ENCODE measurements around the gene SLC16A11. TPM values are rescaled to one million over a fixed set of nuclear protein-coding genes. Genes with fewer than 3 reads are reported as not detected.
"Not testable (repeated sequence)": the region's sequence is repeated elsewhere in the genome, so short reads cannot be mapped to it uniquely, and the experiment has no call there.

SLC16A11 gene
- total RNA-seq, 1 donor from 2014 or later, result not detected

DNA sequence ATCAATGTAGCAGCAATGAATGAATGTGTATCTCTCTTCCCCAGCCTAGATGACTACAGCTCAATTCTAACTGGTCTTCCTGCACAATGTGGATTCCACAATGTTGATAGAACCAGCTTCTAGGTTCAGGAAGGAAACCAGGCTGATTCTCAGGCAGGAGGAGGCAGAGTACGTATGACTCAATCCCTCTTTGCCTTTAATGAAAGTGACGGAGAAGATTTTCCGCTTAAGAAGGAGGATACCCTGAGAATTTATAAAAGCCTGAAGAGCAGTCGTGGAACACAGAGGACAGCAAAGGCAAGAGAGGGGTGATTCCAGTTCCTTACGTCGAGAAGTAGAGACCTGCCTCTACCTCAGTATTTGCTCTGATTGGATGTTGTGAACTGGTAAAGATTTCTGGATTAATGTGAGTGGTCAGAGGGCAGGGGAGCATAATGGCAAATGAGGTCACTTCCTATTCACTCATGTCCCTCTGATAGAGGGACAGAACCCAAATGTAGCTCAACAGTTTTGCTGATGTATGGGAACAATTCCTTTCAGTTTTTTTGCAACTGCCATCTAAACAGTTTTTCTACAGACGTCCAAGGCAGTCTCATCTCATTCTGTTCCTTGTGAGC lies 15.0 kb upstream of the SLC16A11 start:
- H3K4me1 ChIP-seq, result no peaks in the 10 kb centered on the region
- Mint-ChIP-seq H3K9me3 (peaks cover 3% of the 10 kb centered on the region), H3K27me3 (ENCODE audit: insufficient read depth, low read depth) (peaks cover 7% of the 10 kb centered on the region), H3K27ac (peak overlapping the region; percentile 10), H3K4me1 (peaks cover 24% of the 10 kb centered on the region), H3K36me3 (no peaks in the 10 kb centered on the region), H3K4me3 (no peak overlapping the region)
- H3K36me3 ChIP-seq, result no peaks in the 10 kb centered on the region
- no peak overlapping the region for H2AFZ ChIP-seq (replicated peaks)
- no peaks in the 10 kb centered on the region for H3K9me3 ChIP-seq (ENCODE audit: low read depth)
- H3K27ac ChIP-seq, result no peak overlapping the region
- no peaks in the 10 kb centered on the region for H4K20me1 ChIP-seq (ENCODE audit: low read depth)
- TF ChIP-seq CTCF (IDR thresholded peaks at IDR 0.05) (no peak), EZH2 (IDR thresholded peaks at IDR 0.05) (no peak), EZH2phosphoT487 (IDR thresholded peaks at IDR 0.05) (no peak)
- H3K79me2 ChIP-seq (ENCODE audit: low read depth), result no peaks in the 10 kb centered on the region
- H3K4me2 ChIP-seq, result no peak overlapping the region
- DNase-seq (ENCODE audit: low spot score), result no peak
- no peaks in the 10 kb centered on the region for H3K27me3 ChIP-seq
- H3F3A ChIP-seq (ENCODE audit: low read depth), result no peaks in the 10 kb centered on the region
- H3K4me3 ChIP-seq, result no peak overlapping the region
- no peak overlapping the region for H3K9ac ChIP-seq

GRCh38 chr17:7056386-7056785 lies 12.5 kb upstream of the SLC16A11 start:
- H3K4me3 ChIP-seq, result no peak overlapping the region
- H3K27ac Mint-ChIP-seq, result no peak overlapping the region
- no peaks in the 10 kb centered on the region for H3K9me3 ChIP-seq (ENCODE audit: low read depth)
- H3K9ac ChIP-seq, result no peak overlapping the region
- H3K4me1 Mint-ChIP-seq, result peaks cover 15% of the 10 kb centered on the region
- no peaks in the 10 kb centered on the region for H3F3A ChIP-seq (ENCODE audit: low read depth)
- H3K27me3 ChIP-seq, result no peaks in the 10 kb centered on the region
- no peak overlapping the region for H3K4me2 ChIP-seq
- H2AFZ ChIP-seq (replicated peaks), result no peak overlapping the region
- no peak overlapping the region for H3K27ac ChIP-seq
- no peak for DNase-seq (ENCODE audit: low spot score)
- no peak overlapping the region for H3K4me3 Mint-ChIP-seq
- no peaks in the 10 kb centered on the region for H3K36me3 ChIP-seq
- no peaks in the 10 kb centered on the region for H3K36me3 Mint-ChIP-seq
- H3K4me1 ChIP-seq, result no peaks in the 10 kb centered on the region
- H3K9me3 Mint-ChIP-seq, result no peaks in the 10 kb centered on the region
- peaks cover 12% of the 10 kb centered on the region for H3K27me3 Mint-ChIP-seq (ENCODE audit: insufficient read depth, low read depth)
- H3K79me2 ChIP-seq (ENCODE audit: low read depth), result no peaks in the 10 kb centered on the region
- no peaks in the 10 kb centered on the region for H4K20me1 ChIP-seq (ENCODE audit: low read depth)
- TF ChIP-seq EZH2phosphoT487 (IDR thresholded peaks at IDR 0.05), result no peak
- TF ChIP-seq CTCF (IDR thresholded peaks at IDR 0.05), result no peak
- no peak for TF ChIP-seq EZH2 (IDR thresholded peaks at IDR 0.05)

GRCh38 chr17:7050583-7050982 lies 6.7 kb upstream of the SLC16A11 start:
- not testable (repeated sequence) for H2AFZ ChIP-seq (replicated peaks); DNase-seq (ENCODE audit: low spot score); H3K36me3 Mint-ChIP-seq; H3K9me3 Mint-ChIP-seq; H3K27ac Mint-ChIP-seq; H3K36me3 ChIP-seq; H3K9ac ChIP-seq; H3K27ac ChIP-seq; H3K79me2 ChIP-seq (ENCODE audit: low read depth); H3K4me2 ChIP-seq; H4K20me1 ChIP-seq (ENCODE audit: low read depth); H3K4me3 ChIP-seq; H3K4me3 Mint-ChIP-seq; H3K9me3 ChIP-seq (ENCODE audit: low read depth); H3F3A ChIP-seq (ENCODE audit: low read depth)
- peaks cover 25% of the 10 kb centered on the region for H3K27me3 ChIP-seq
- peaks cover 36% of the 10 kb centered on the region for H3K4me1 Mint-ChIP-seq
- H3K4me1 ChIP-seq, result peaks cover 11% of the 10 kb centered on the region
- peaks cover 16% of the 10 kb centered on the region for H3K27me3 Mint-ChIP-seq (ENCODE audit: insufficient read depth, low read depth)

GRCh38 chr17:7048968-7049367 lies 5.1 kb upstream of the SLC16A11 start:
- H3K9ac ChIP-seq, result no peak overlapping the region
- no peak for TF ChIP-seq CTCF (IDR thresholded peaks at IDR 0.05)
- peaks cover 7% of the 10 kb centered on the region for H3F3A ChIP-seq (ENCODE audit: low read depth)
- H3K9me3 ChIP-seq (ENCODE audit: low read depth), result no peaks in the 10 kb centered on the region
- no peak overlapping the region for H3K27ac ChIP-seq
- H3K36me3 Mint-ChIP-seq, result no peaks in the 10 kb centered on the region
- peaks cover 28% of the 10 kb centered on the region for H3K27me3 Mint-ChIP-seq (ENCODE audit: insufficient read depth, low read depth)
- H3K4me1 ChIP-seq, result peaks cover 12% of the 10 kb centered on the region
- no peak overlapping the region for H3K4me2 ChIP-seq
- H2AFZ ChIP-seq (replicated peaks), result no peak overlapping the region
- no peak overlapping the region for H3K27ac Mint-ChIP-seq
- no peaks in the 10 kb centered on the region for H3K9me3 Mint-ChIP-seq
- H4K20me1 ChIP-seq (ENCODE audit: low read depth), result peaks cover 2% of the 10 kb centered on the region
- H3K36me3 ChIP-seq, result no peaks in the 10 kb centered on the region
- H3K4me3 Mint-ChIP-seq, result no peak overlapping the region
- no peak overlapping the region for H3K4me3 ChIP-seq
- peaks cover 41% of the 10 kb centered on the region for H3K27me3 ChIP-seq
- no peaks in the 10 kb centered on the region for H3K79me2 ChIP-seq (ENCODE audit: low read depth)
- peaks cover 34% of the 10 kb centered on the region for H3K4me1 Mint-ChIP-seq
- DNase-seq (ENCODE audit: low spot score), result no peak
